HepG2 (cell line): ENCODE results near the gene IGF2BP3. TPM values are rescaled to one million over a fixed set of nuclear protein-coding genes. Genes with fewer than 3 reads are reported as not detected.

Source experiments
- ATF7 ChIP-seq, 2 experiments: fragments of 450-650 bp in 1 of 2; sonication (generic) in 1 of 2; formaldehyde crosslinking in 1 of 2; IDR thresholded peaks; 2 replicates each; pipeline versions ENCODE4 v1.4.0 to v1.6.1; 2016 to 2020; ENCODE audit warnings: antibody characterized with exemption in 1 of 2, mild to moderate bottlenecking in 1 of 2, missing genetic modification reagents in 1 of 2
- RXRB ChIP-seq: IDR thresholded peaks from 2 replicates; pipeline ENCODE4 v1.6.1; 2016; ENCODE audit warnings: borderline replicate concordance, missing genetic modification reagents, missing compliant biosample characterization
- ZBTB33 ChIP-seq: sonication (generic); formaldehyde crosslinking; IDR thresholded peaks from 2 replicates; pipeline ENCODE4 v1.4.0; 2020; ENCODE audit warnings: missing genetic modification reagents
- ZBTB40 ChIP-seq, 2 experiments: fragments of 450-650 bp in 1 of 2; sonication (generic) in 1 of 2; formaldehyde crosslinking in 1 of 2; IDR thresholded peaks; 2 replicates each; pipeline versions ENCODE4 v1.6.1 to v1.8.0; 2016 to 2022; ENCODE audit warnings: antibody characterized with exemption in 1 of 2, mild to moderate bottlenecking in 1 of 2, missing genetic modification reagents in 1 of 2
- ZNF335 ChIP-seq: sonication (generic); formaldehyde crosslinking; IDR thresholded peaks from 2 replicates; pipeline ENCODE4 v1.4.0; 2020; ENCODE audit warnings: missing genetic modification reagents
- ZNF512B ChIP-seq: sonication (generic); formaldehyde crosslinking; IDR thresholded peaks from 2 replicates; pipeline ENCODE4 v1.5.1; 2020; ENCODE audit warnings: missing genetic modification reagents, mild to moderate bottlenecking, borderline replicate concordance
- ZNF558 ChIP-seq: sonication (generic); formaldehyde crosslinking; IDR thresholded peaks from 2 replicates; pipeline ENCODE4 v1.9.0; 2022; ENCODE audit warnings: mild to moderate bottlenecking, missing genetic modification reagents, borderline replicate concordance
- ZNF567 ChIP-seq: sonication (generic); formaldehyde crosslinking; IDR thresholded peaks from 2 replicates; pipeline ENCODE4 v1.8.1; 2023; ENCODE audit warnings: mild to moderate bottlenecking, missing genetic modification reagents, borderline replicate concordance
- ZNF605 ChIP-seq: sonication (generic); formaldehyde crosslinking; IDR thresholded peaks from 2 replicates; pipeline ENCODE4 v1.8.0; 2022; ENCODE audit warnings: mild to moderate bottlenecking, missing genetic modification reagents
- ZNF607 ChIP-seq: sonication (generic); formaldehyde crosslinking; IDR thresholded peaks from 2 replicates; pipeline ENCODE4 v1.5.1; 2020; ENCODE audit warnings: missing genetic modification reagents, mild to moderate bottlenecking, borderline replicate concordance
- ZSCAN12 ChIP-seq: sonication (generic); formaldehyde crosslinking; IDR thresholded peaks from 2 replicates; pipeline ENCODE4 v1.9.0; 2021; ENCODE audit warnings: mild to moderate bottlenecking, missing genetic modification reagents
- polyA plus RNA-seq, 8 experiments: library from polyadenylated mRNA; depleted of rRNA in 3 of 8; stranded (reverse) in 7 of 8; unstranded in 1 of 8; fragments of >200 nt; fragmentation: Illumina TruSeq in 4 of 8; extraction: Trizol in 4 of 8; gene quantifications; 2 replicates each; pipeline versions ENCODE4 v1.2.1 to v1.2.3, GENCODE V29; 2011 to 2016; ENCODE audit warnings: low read depth in 4 of 8, missing spikeins in 1 of 8, mixed read lengths in 1 of 8; ENCODE audit not compliant: insufficient read depth in 1 of 8
- total RNA-seq, 5 experiments: library from RNA; depleted of rRNA; stranded (reverse); fragments of >200 nt; fragmentation: Illumina TruSeq; extraction: Trizol; gene quantifications; 2 replicates each; pipeline ENCODE4 v1.2.3, GENCODE V29; 2016; ENCODE audit warnings: low read depth in 1 of 5
- TF ChIP-seq, protein P1 (sequence below): sonication (generic); formaldehyde crosslinking; IDR thresholded peaks from 2 replicates; pipeline ENCODE4 v1.8.0; 2022; ENCODE audit warnings: missing genetic modification reagents, low read depth, mild to moderate bottlenecking, borderline replicate concordance

IGF2BP3 gene
- total and polyA plus RNA-seq, 2 of the 13 experiments (the other 11 are each of a cell fraction or from before 2014, with no cell fraction given): 37.7 to 39.5 TPM

GRCh38 chr7:23474094-23474828 is 4.0 kb upstream of the IGF2BP3 start (continued):
- TF ChIP-seq, protein P1, sequence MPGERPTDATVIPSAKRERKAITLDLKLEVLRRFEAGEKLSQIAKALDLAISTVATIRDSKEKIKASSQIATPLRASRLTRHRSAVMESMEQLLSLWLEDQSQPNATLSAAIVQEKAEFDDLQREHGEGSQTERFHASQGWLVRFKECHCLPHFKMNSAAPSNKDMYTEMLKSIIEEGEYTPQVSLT (CRISPR knock-in tag): no peak
- TF ChIP-seq ZNF607 (CRISPR knock-in tag): peak; percentile 84; the same call in 1 of the 2 replicates
- TF ChIP-seq ZBTB40 (IDR thresholded peaks at IDR 0.05): no peak
- TF ChIP-seq ZBTB40 (CRISPR knock-in tag; IDR thresholded peaks at IDR 0.05): no peak
- TF ChIP-seq ATF7 (IDR thresholded peaks at IDR 0.05): no peak
- TF ChIP-seq ATF7 (CRISPR knock-in tag; IDR thresholded peaks at IDR 0.05): peak; percentile 43; the same call in 1 of the 2 replicates
- TF ChIP-seq ZSCAN12 (CRISPR knock-in tag): peak; percentile 83; the same call in 1 of the 2 replicates
- TF ChIP-seq ZNF512B (CRISPR knock-in tag): no peak; the same call in 1 of the 2 replicates
- TF ChIP-seq ZBTB33 (CRISPR knock-in tag): no peak
- peak; percentile 96 for TF ChIP-seq ZNF605 (CRISPR knock-in tag)
- TF ChIP-seq ZNF335 (CRISPR knock-in tag): peak; percentile 62
- TF ChIP-seq ZNF558: peak; percentile 89; the same call in 1 of the 2 replicates
- TF ChIP-seq RXRB: 0 out of 2 replicates have a peak, but pooled peaks have one; percentile 14
- TF ChIP-seq ZNF567 (CRISPR knock-in tag): peak; percentile 56; the same call in 1 of the 2 replicates
